Natural killer cell treated with Interleukin-12 subunit alpha and Interleukin-12 subunit beta and Interleukin-15 and Interleukin-18, amount 100 ng/mL, for 72 hours (primary cell): ENCODE data around the gene ADAMTS17. TPM values are rescaled to one million over a fixed set of nuclear protein-coding genes. Genes with fewer than 3 reads are reported as not detected.
"Not testable (repeated sequence)": the region's sequence is repeated elsewhere in the genome, so short reads cannot be mapped to it uniquely, and the experiment has no call there.

Source experiments
- ATAC-seq, 2 donors: fragments of 150-1000 bp; cut with Tn5 transposase in 1 of 2; sonication (Bioruptor Pico), chemical (Tn5 transposase) in 1 of 2; 2 replicates each; pipeline ENCODE4 v1.10.0; 2021
- DNase-seq: peaks from one replicate; pipeline ENCODE4 v3.0.0; 2022; ENCODE audit warnings: low spot score
- H3K27ac Mint-ChIP-seq, 2 donors: 1 replicate in 1 of 2; 2 replicates in 1 of 2; pipeline ENCODE4 v1.8.0; 2022; ENCODE audit warnings: mixed read lengths in 2 of 2, mild to moderate bottlenecking in 1 of 2, moderate library complexity in 1 of 2
- H3K27me3 Mint-ChIP-seq, 2 donors: 1 replicate in 1 of 2; 2 replicates in 1 of 2; pipeline ENCODE4 v1.8.0; 2022; ENCODE audit warnings: mixed read lengths in 2 of 2
- H3K36me3 Mint-ChIP-seq: one replicate; pipeline ENCODE4 v1.8.0; 2022; ENCODE audit warnings: mixed read lengths
- H3K4me1 Mint-ChIP-seq, 2 donors: 1 replicate in 1 of 2; 2 replicates in 1 of 2; pipeline ENCODE4 v1.8.0; 2022; ENCODE audit warnings: low read depth in 2 of 2, mixed read lengths in 2 of 2, mild to moderate bottlenecking in 1 of 2
- H3K4me3 Mint-ChIP-seq: one replicate; pipeline ENCODE4 v1.8.0; 2022; ENCODE audit warnings: mixed read lengths
- H3K9me3 Mint-ChIP-seq: 2 replicates; pipeline ENCODE4 v1.8.0; 2022; ENCODE audit warnings: mixed read lengths
- total RNA-seq, 2 donors: library from RNA; stranded (reverse); gene quantifications; one replicate each; pipeline ENCODE4 v1.2.3, GENCODE V29; 2022

Gene ADAMTS17
- total RNA-seq, 2 donors from 2014 or later = 0.31 to 0.59 TPM

- DNase-seq (no peak), ATAC-seq (peak in 1 of 2 donors; percentile 28)
- peaks cover 25 to 28% of the 10 kb centered on the region in 2 donors for H3K27me3 Mint-ChIP-seq
- H3K9me3 Mint-ChIP-seq = peaks cover 4% of the 10 kb centered on the region
- no peak overlapping the region for H3K4me3 Mint-ChIP-seq
- H3K4me1 Mint-ChIP-seq = no peaks in the 10 kb centered on the region
- H3K36me3 Mint-ChIP-seq = peaks cover 4% of the 10 kb centered on the region
- H3K27ac Mint-ChIP-seq = no peak overlapping the region
Measured at GRCh38 chr15:99954361-99955180, 387.2 kb downstream of the ADAMTS17 start.

- Mint-ChIP-seq H3K27ac (no peak overlapping the region), H3K27me3 (peaks cover 28 to 32% of the 10 kb centered on the region in 2 donors), H3K36me3 (peaks cover 4% of the 10 kb centered on the region), H3K4me3 (no peak overlapping the region), H3K4me1 (no peaks in the 10 kb centered on the region), H3K9me3 (peaks cover 4% of the 10 kb centered on the region)
- ATAC-seq (no peak), DNase-seq (no peak)
Measured at GRCh38 chr15:99953886-99954285, 387.9 kb downstream of the ADAMTS17 start.

- Mint-ChIP-seq H3K4me1 (no peaks in the 10 kb centered on the region), H3K27ac (no peak overlapping the region), H3K4me3 (no peak overlapping the region), H3K36me3 (peaks cover 4% of the 10 kb centered on the region), H3K27me3 (peaks cover 16 to 26% of the 10 kb centered on the region in 2 donors), H3K9me3 (peaks cover 4% of the 10 kb centered on the region)
- no peak for ATAC-seq
- no peak for DNase-seq
Measured at GRCh38 chr15:99951511-99951910, 390.3 kb downstream of the ADAMTS17 start.

- Mint-ChIP-seq H3K4me3 (no peak overlapping the region), H3K36me3 (peaks cover 27% of the 10 kb centered on the region), H3K27ac (no peak overlapping the region), H3K4me1 (no peaks in the 10 kb centered on the region), H3K27me3 (peaks cover 18 to 20% of the 10 kb centered on the region in 2 donors), H3K9me3 (peaks cover 10% of the 10 kb centered on the region)
- no peak for DNase-seq
- peak in 1 of 2 donors; percentile 59 for ATAC-seq
Measured at GRCh38 chr15:99944131-99944530, 397.6 kb downstream of the ADAMTS17 start.

- ATAC-seq = no peak
- Mint-ChIP-seq H3K36me3 (peaks cover 27% of the 10 kb centered on the region), H3K4me1 (no peaks in the 10 kb centered on the region), H3K27me3 (peaks cover 19 to 23% of the 10 kb centered on the region in 2 donors), H3K4me3 (no peak overlapping the region), H3K9me3 (peaks cover 10% of the 10 kb centered on the region), H3K27ac (no peak overlapping the region)
- no peak for DNase-seq
Measured at GRCh38 chr15:99943466-99943865, 398.3 kb downstream of the ADAMTS17 start.

GRCh38 chr15:99932676-99933402 lies 408.9 kb downstream of the ADAMTS17 start:
- H3K4me3 Mint-ChIP-seq = no peak overlapping the region
- no peak overlapping the region for H3K27ac Mint-ChIP-seq
- no peaks in the 10 kb centered on the region for H3K36me3 Mint-ChIP-seq
- peaks cover 26 to 38% of the 10 kb centered on the region in 2 donors for H3K27me3 Mint-ChIP-seq
- no peaks in the 10 kb centered on the region for H3K9me3 Mint-ChIP-seq
- no peak for ATAC-seq
- peaks cover 4 to 6% of the 10 kb centered on the region in 2 donors for H3K4me1 Mint-ChIP-seq
- no peak for DNase-seq

GRCh38 chr15:99931703-99932603 lies 409.8 kb downstream of the ADAMTS17 start:
- no peak overlapping the region for H3K27ac Mint-ChIP-seq
- H3K4me1 Mint-ChIP-seq = peaks cover 4 to 6% of the 10 kb centered on the region in 2 donors
- H3K9me3 Mint-ChIP-seq = no peaks in the 10 kb centered on the region
- ATAC-seq (no peak), DNase-seq (no peak)
- peaks cover 26 to 35% of the 10 kb centered on the region in 2 donors for H3K27me3 Mint-ChIP-seq
- no peaks in the 10 kb centered on the region for H3K36me3 Mint-ChIP-seq
- H3K4me3 Mint-ChIP-seq = no peak overlapping the region

GRCh38 chr15:99930696-99931095 lies 411.1 kb downstream of the ADAMTS17 start:
- no peak for ATAC-seq
- H3K27me3 Mint-ChIP-seq = peaks cover 16 to 25% of the 10 kb centered on the region in 2 donors
- no peaks in the 10 kb centered on the region for H3K36me3 Mint-ChIP-seq
- H3K27ac Mint-ChIP-seq = no peak overlapping the region
- no peak overlapping the region for H3K4me3 Mint-ChIP-seq
- H3K4me1 Mint-ChIP-seq = peaks cover 4 to 6% of the 10 kb centered on the region in 2 donors
- no peaks in the 10 kb centered on the region for H3K9me3 Mint-ChIP-seq
- DNase-seq = no peak

- ATAC-seq (no peak), DNase-seq (no peak)
- peaks cover 4 to 6% of the 10 kb centered on the region in 2 donors for H3K4me1 Mint-ChIP-seq
- no peak overlapping the region for H3K27ac Mint-ChIP-seq
- no peaks in the 10 kb centered on the region for H3K36me3 Mint-ChIP-seq
- H3K27me3 Mint-ChIP-seq = peaks cover 8 to 16% of the 10 kb centered on the region in 2 donors
- H3K9me3 Mint-ChIP-seq = no peaks in the 10 kb centered on the region
- H3K4me3 Mint-ChIP-seq = peak overlapping the region; percentile 73
Measured at GRCh38 chr15:99929266-99929665, 412.5 kb downstream of the ADAMTS17 start.

GRCh38 chr15:99928429-99928981 lies 413.3 kb downstream of the ADAMTS17 start:
- peaks cover 4 to 6% of the 10 kb centered on the region in 2 donors for H3K4me1 Mint-ChIP-seq
- peak; percentile 89 for DNase-seq
- H3K9me3 Mint-ChIP-seq = no peaks in the 10 kb centered on the region
- H3K27ac Mint-ChIP-seq = peak overlapping the region in 1 of 2 donors; percentile 18
- no peaks in the 10 kb centered on the region for H3K36me3 Mint-ChIP-seq
- peak overlapping the region; percentile 73 for H3K4me3 Mint-ChIP-seq
- ATAC-seq = peak; percentile 96 to 98
- H3K27me3 Mint-ChIP-seq = peaks cover 3 to 15% of the 10 kb centered on the region in 2 donors

- not testable (repeated sequence) for DNase-seq, H3K4me1 Mint-ChIP-seq, H3K27ac Mint-ChIP-seq, ATAC-seq, H3K4me3 Mint-ChIP-seq, H3K9me3 Mint-ChIP-seq, H3K36me3 Mint-ChIP-seq
- H3K27me3 Mint-ChIP-seq = peaks cover 9 to 23% of the 10 kb centered on the region in 2 donors
Measured at GRCh38 chr15:99926532-99926931, 415.2 kb downstream of the ADAMTS17 start.

GRCh38 chr15:99925661-99926461 lies 415.9 kb downstream of the ADAMTS17 start:
- peaks cover 4 to 6% of the 10 kb centered on the region in 2 donors for H3K4me1 Mint-ChIP-seq
- no peaks in the 10 kb centered on the region for H3K36me3 Mint-ChIP-seq
- H3K4me3 Mint-ChIP-seq = peak overlapping the region; percentile 71
- no peak overlapping the region for H3K27ac Mint-ChIP-seq
- H3K27me3 Mint-ChIP-seq = peaks cover 13 to 28% of the 10 kb centered on the region in 2 donors
- H3K9me3 Mint-ChIP-seq = no peaks in the 10 kb centered on the region
- ATAC-seq (peak; percentile 67 to 86), DNase-seq (no peak)
